Measurements from ENCODE around the gene DNAH2. TPM values are rescaled to one million over a fixed set of nuclear protein-coding genes. Genes with fewer than 3 reads are reported as not detected.

The DNAH2 gene
- total RNA-seq, 1 experiment from 2014 or later, result 0.26 TPM

DNA sequence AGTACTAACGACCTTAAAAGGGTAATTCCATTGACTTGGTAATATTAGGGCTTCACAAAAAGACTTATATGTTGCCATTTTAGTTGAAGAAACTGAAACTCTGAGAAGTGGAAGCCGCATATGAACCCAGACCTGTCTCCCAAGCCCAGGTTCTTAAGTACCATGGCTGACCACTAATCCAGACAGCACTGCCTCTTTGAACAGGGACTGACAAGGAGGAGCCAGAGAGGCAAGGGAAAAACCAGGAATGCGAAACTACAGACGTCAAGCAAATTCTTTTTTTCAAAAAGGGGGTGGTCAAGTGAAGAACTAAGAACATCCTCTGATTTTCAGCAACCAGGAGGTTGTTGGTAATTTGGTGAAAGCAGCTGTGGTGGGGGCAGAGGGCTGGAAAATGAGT, 155.5 kb downstream of the DNAH2 start:
- Mint-ChIP-seq H3K4me1 (ENCODE audit: low read depth, unreplicated experiment) (no peaks in the 10 kb centered on the region), H3K27me3 (ENCODE audit: unreplicated experiment) (no peaks in the 10 kb centered on the region), H3K27ac (ENCODE audit: unreplicated experiment) (no peak overlapping the region), H3K36me3 (ENCODE audit: insufficient read depth, unreplicated experiment) (no peaks in the 10 kb centered on the region), H3K9me3 (ENCODE audit: low read depth, unreplicated experiment) (no peaks in the 10 kb centered on the region), H3K4me3 (ENCODE audit: low read depth, unreplicated experiment) (no peak overlapping the region)
- intact Hi-C loops (cut with micrococcal nuclease; ENCODE audit: unreplicated experiment), result no loop called here
- BruUV-seq (replicated peaks), result no TSS peak
- no peak for DNase-seq
- TF ChIP-seq, protein P1, sequence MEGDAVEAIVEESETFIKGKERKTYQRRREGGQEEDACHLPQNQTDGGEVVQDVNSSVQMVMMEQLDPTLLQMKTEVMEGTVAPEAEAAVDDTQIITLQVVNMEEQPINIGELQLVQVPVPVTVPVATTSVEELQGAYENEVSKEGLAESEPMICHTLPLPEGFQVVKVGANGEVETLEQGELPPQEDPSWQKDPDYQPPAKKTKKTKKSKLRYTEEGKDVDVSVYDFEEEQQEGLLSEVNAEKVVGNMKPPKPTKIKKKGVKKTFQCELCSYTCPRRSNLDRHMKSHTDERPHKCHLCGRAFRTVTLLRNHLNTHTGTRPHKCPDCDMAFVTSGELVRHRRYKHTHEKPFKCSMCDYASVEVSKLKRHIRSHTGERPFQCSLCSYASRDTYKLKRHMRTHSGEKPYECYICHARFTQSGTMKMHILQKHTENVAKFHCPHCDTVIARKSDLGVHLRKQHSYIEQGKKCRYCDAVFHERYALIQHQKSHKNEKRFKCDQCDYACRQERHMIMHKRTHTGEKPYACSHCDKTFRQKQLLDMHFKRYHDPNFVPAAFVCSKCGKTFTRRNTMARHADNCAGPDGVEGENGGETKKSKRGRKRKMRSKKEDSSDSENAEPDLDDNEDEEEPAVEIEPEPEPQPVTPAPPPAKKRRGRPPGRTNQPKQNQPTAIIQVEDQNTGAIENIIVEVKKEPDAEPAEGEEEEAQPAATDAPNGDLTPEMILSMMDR (IDR thresholded peaks at IDR 0.05; ENCODE audit: unreplicated experiment), result no peak
- CTCF ChIA-PET, result no interaction called here

DNA sequence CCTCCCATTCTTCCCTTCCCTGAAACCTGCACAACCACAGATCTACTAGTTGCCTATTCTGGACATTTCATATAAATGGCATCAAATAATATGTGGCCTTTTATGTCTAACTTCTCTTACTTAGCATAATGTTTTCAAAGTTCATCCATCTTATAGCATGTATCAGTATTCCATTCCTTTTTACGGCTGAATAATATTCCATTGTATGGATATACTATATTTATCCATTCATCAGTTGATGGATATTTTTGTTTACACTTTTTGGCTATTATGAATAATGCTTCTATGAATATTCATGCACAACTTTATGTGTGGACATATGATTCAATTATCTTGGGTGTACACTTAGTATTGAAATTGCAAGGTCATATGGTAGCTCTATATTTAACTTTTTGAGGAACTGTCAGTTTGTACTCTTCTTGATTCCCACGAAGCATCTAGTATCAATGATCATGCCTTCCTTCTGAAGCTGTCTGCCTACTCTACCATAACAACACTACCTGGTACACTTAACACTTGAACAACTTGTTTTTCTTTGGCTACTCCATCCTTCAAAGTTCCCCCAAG, 158.3 kb downstream of the DNAH2 start:
- no TSS peak for BruUV-seq (replicated peaks)
- Mint-ChIP-seq H3K27me3 (ENCODE audit: unreplicated experiment) (no peaks in the 10 kb centered on the region), H3K27ac (ENCODE audit: unreplicated experiment) (no peak overlapping the region), H3K4me1 (ENCODE audit: low read depth, unreplicated experiment) (no peaks in the 10 kb centered on the region), H3K36me3 (ENCODE audit: insufficient read depth, unreplicated experiment) (no peaks in the 10 kb centered on the region), H3K9me3 (ENCODE audit: low read depth, unreplicated experiment) (no peaks in the 10 kb centered on the region), H3K4me3 (ENCODE audit: low read depth, unreplicated experiment) (no peak overlapping the region)
- TF ChIP-seq, protein P1 (IDR thresholded peaks at IDR 0.05; ENCODE audit: unreplicated experiment), result no peak
- no peak for DNase-seq
- intact Hi-C loops (cut with micrococcal nuclease; ENCODE audit: unreplicated experiment), result no loop called here
- CTCF ChIA-PET, result no interaction called here

DNA sequence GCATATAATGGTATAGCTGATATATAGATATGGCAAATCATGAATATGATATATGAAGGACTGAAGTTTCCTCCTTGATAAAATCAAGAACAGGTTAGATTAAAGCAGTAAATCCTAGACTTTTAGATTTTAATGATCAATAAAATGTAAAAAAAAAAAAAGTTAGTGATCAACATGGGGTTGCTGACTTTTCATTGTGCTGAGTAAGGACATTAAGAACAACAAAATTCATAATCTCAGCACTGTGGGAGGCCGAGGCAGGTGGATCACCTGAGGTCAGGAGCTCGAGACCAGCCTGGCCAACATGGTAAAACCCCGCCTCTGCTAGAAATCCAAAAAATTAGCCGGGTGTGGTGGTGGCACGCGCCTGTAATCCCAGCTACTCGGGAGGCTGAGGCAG, 160.7 kb downstream of the DNAH2 start:
- BruUV-seq (replicated peaks), result no TSS peak
- Mint-ChIP-seq H3K27ac (ENCODE audit: unreplicated experiment) (no peak overlapping the region), H3K9me3 (ENCODE audit: low read depth, unreplicated experiment) (no peaks in the 10 kb centered on the region), H3K4me1 (ENCODE audit: low read depth, unreplicated experiment) (no peaks in the 10 kb centered on the region), H3K27me3 (ENCODE audit: unreplicated experiment) (no peaks in the 10 kb centered on the region), H3K4me3 (ENCODE audit: low read depth, unreplicated experiment) (no peak overlapping the region), H3K36me3 (ENCODE audit: insufficient read depth, unreplicated experiment) (no peaks in the 10 kb centered on the region)
- intact Hi-C loops (cut with micrococcal nuclease; ENCODE audit: unreplicated experiment), result no loop called here
- DNase-seq, result no peak
- TF ChIP-seq, protein P1 (IDR thresholded peaks at IDR 0.05; ENCODE audit: unreplicated experiment), result no peak
- CTCF ChIA-PET, result no interaction called here

DNA sequence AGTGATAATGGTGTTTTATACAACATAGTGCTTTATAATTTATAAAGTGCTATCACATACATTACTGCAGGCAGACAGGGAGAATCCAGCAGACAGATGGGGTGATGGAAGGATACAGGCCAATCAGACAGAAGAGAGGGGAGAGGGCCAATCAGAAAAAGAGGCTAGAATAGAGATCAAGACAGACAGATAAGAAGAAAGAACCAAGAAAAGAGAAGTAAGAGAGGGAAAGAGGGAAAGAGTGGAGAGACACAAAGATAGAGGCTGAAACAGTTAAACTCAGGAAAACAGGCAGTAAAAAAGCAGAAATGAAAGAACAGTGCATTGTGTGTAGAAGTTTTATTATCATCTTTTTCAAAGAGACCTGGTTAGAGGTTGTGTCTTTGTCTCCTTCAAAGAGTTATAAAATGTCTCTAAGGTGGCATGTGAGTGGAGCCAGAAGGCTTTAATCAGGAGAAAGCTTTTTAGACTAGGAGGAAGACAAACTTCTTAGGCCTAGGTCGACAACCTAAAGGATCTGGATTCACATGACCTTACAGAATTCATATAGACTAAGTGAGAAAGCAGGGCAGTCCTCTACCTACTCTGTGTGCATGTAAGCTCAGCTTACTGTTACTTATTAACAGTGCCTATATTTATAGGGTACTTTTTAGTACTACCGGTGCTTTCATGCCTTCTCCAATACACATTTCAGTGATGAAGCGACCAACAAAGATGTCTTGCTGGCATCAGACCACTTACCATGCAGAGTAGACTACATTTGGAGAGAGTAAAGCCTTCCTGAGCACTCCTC, 162.7 kb downstream of the DNAH2 start:
- Mint-ChIP-seq H3K4me1 (ENCODE audit: low read depth, unreplicated experiment) (no peaks in the 10 kb centered on the region), H3K36me3 (ENCODE audit: insufficient read depth, unreplicated experiment) (peaks cover 10% of the 10 kb centered on the region), H3K27me3 (ENCODE audit: unreplicated experiment) (no peaks in the 10 kb centered on the region), H3K9me3 (ENCODE audit: low read depth, unreplicated experiment) (no peaks in the 10 kb centered on the region), H3K4me3 (ENCODE audit: low read depth, unreplicated experiment) (no peak overlapping the region), H3K27ac (ENCODE audit: unreplicated experiment) (no peak overlapping the region)
- DNase-seq, result no peak
- CTCF ChIA-PET, result no interaction called here
- intact Hi-C loops (cut with micrococcal nuclease; ENCODE audit: unreplicated experiment), result loop anchor here (10.0 kb wide), 1 partner anchor 55 kb away; the partner anchor contains the start of genes CNTROB and TRAPPC1
- BruUV-seq (replicated peaks), result no TSS peak
- TF ChIP-seq, protein P1 (IDR thresholded peaks at IDR 0.05; ENCODE audit: unreplicated experiment), result no peak
